KOPT-K1 (cell line): ENCODE data around the gene RSBN1.

Experiments used
- H3K27ac ChIP-seq: fragments of 200-600 bp; sonication (generic); 2 replicates; pipeline ENCODE4 v1.5.1; 2016; ENCODE audit warnings: antibody characterized with exemption, mild to moderate bottlenecking, low read depth, low read length; ENCODE audit not compliant: poor library complexity, severe bottlenecking
- H3K36me3 ChIP-seq: fragments of 200-600 bp; sonication (generic); 2 replicates; pipeline ENCODE4 v1.5.1; 2017; ENCODE audit warnings: antibody characterized with exemption, mild to moderate bottlenecking, low read length, moderate library complexity; ENCODE audit not compliant: insufficient read depth
- H3K9me3 ChIP-seq: fragments of 200-600 bp; sonication (generic); 2 replicates; pipeline ENCODE4 v1.5.1; 2017; ENCODE audit warnings: antibody characterized with exemption, low read length, mild to moderate bottlenecking; ENCODE audit not compliant: insufficient read depth, poor library complexity, severe bottlenecking

The RSBN1 gene

DNA sequence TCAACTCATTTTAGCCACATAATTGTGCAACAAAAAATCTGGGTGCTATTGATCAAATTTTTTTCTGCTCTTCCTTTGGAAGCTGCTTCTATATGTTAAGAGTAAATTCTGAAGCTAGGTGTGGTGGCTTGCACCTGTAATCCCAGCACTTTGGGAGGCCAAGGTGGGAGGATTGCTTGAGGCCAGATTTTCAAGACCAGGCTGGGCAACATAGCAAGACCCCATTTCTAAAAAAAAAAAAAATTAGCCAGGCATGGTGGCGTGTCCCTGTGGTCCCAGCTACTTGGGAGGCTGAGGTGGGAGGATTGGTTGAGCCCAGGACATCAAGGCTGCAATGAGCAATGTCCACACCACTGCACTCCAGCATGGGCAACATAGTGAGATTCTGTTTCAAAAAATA is 24.3 kb upstream of the RSBN1 start:
- no peaks in the 10 kb centered on the region for H3K9me3 ChIP-seq
- H3K27ac ChIP-seq, result no peak overlapping the region
- H3K36me3 ChIP-seq, result peaks cover 68% of the 10 kb centered on the region

DNA sequence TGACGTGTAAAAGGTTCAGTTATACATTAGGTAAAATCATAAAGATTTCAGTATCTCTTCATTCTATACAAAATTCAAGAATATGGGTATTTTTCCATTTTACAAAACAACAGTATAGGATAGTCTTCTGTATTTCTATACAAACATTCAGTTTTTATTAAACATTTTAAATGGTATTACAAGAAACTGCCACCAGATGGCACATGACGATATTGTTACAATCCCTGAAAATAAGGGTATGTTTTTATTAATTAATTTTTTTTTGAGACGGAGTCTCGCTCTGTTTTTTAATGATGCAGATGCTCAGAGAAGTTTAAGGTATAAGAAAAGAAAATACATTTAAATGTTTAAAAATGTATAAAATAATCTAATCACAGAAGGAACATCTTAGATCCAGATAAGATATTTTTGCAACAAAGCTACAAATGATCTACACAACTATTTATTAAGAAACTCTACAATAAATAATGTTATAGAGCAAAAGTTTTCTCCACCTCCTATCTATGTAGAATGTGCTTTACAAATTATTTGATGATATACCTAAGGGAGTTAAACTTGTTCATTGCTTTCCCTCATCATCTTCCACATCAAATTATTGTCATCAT is 23.5 kb upstream of the RSBN1 start:
- Histone ChIP-seq H3K36me3 (peaks cover 61% of the 10 kb centered on the region), H3K27ac (no peak overlapping the region), H3K9me3 (no peaks in the 10 kb centered on the region)

DNA sequence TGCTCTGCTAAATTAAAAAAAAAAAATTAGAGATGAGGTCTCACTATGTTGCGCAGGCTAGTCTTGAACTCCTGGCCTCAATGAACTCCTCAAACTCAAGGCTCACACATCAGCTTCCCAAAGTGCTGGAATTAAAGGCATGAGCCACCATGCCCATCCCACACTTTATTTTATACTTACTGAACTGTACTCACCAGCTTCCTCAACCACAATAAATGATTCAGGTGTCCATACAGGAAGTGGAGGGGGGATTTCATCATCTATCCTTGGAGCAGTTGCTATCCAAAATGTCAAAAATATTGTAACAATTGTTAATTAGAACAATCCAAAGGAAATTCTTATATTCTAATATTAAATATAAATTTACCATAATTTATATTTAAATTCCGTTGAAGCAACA is 22.4 kb upstream of the RSBN1 start:
- Histone ChIP-seq H3K36me3 (peaks cover 54% of the 10 kb centered on the region), H3K27ac (no peak overlapping the region), H3K9me3 (no peaks in the 10 kb centered on the region)

DNA sequence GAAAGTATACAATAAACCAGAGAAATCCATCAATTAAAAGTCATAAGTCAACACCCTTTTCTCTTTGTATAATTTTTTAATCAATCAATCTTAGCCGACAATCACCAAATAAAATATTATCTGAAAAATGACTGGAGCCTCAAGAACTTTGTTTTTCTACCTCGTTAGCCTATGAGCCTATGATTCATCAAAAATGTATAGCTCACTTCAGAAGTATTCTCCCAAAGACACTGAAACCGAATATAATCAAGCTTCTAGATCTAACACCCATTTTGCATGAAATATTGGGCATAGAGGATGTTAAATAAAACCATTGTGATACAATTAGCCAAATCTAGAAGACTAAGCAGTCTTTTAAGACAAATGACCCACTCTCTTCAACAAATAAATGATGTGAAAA is 17.8 kb upstream of the RSBN1 start:
- Histone ChIP-seq H3K9me3 (no peaks in the 10 kb centered on the region), H3K36me3 (peaks cover 59% of the 10 kb centered on the region), H3K27ac (no peak overlapping the region)

DNA sequence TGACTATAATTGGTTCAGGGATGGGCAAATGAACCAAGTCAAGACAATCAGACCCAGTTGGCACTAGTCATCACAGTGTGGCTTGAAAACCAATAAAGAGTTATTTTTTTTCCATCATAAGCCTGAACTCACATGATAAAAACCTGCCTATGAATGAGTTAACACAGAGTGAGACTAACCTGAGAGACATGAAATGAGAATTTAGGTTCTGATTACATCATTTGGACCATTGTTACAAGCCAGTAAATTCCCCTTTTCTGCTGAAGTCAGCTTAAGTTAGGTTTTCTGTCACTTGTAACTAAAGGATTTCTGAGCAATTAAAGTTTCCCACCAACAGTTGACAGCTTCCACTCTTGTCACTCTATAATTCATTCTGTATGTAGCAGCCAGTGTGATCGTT is 9.6 kb upstream of the RSBN1 start:
- H3K36me3 ChIP-seq, result peaks cover 45% of the 10 kb centered on the region
- no peaks in the 10 kb centered on the region for H3K9me3 ChIP-seq
- H3K27ac ChIP-seq, result no peak overlapping the region

DNA sequence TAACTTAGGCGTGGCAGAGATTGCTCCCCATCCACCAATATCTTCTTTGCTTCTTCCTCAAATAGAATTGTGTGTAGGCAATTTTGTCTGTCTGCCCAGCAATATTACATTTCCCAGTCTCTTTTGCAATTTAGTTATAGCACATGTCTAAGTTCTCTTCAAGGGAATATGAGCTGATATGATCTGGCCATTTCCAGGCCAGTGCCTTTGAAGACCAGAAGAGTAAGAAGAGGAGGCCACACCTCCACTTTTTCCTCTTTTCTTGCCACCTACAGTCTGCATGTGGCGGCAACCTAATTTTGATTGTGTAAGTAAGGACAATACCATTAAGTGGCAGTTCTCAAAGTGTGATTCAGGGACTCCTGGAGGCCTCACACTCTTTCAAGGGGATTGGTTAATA is 6.3 kb upstream of the RSBN1 start:
- no peak overlapping the region for H3K27ac ChIP-seq
- H3K9me3 ChIP-seq, result no peaks in the 10 kb centered on the region
- H3K36me3 ChIP-seq, result peaks cover 34% of the 10 kb centered on the region

DNA sequence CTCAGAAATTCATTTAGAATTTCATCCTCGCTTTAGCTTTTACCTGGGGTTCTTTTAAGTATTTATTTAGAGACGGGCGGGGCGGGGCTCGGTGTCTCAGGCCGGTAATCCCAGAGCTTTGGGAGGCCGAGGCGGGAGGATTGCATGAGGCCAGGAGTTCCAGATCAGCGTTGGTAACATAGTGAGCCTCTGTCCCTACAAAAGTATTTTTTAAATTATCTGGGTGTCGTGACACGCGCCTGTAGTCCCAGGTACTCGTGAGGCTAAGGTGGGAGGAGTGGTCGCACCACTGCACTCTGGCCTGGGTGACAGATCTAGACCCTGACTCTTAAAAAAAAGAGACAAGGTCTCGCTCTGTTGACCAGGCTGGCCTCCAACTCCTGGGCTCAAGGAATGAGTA is 942 bp upstream of the RSBN1 start:
- Histone ChIP-seq H3K9me3 (no peaks in the 10 kb centered on the region), H3K36me3 (peaks cover 15% of the 10 kb centered on the region), H3K27ac (peak overlapping the region; percentile 98)

DNA sequence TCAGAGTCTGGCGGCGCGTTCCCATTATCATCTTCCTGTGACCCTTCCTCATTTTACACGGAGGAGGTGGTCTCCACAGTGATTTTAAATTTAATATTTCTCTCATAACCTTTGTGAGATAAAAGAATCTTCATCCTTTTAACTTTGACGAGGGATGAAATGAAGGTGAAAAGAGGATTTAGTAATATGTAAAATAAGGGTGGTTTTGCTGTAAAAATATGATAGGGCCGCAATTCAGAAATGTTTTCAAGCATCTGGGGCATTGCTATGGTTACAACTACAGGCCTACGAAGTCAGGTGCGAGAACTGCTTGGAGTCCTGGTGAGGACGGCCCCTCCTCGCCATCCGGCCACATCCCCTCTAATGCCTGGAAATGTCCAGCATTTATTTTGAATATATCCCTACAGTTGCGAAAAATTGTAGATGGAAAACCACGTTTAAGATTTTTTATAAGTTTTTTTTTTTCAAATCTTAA is 422 bp upstream of the RSBN1 start:
- no peaks in the 10 kb centered on the region for H3K9me3 ChIP-seq
- H3K36me3 ChIP-seq, result peaks cover 16% of the 10 kb centered on the region
- peak overlapping the region; percentile 98 for H3K27ac ChIP-seq

DNA sequence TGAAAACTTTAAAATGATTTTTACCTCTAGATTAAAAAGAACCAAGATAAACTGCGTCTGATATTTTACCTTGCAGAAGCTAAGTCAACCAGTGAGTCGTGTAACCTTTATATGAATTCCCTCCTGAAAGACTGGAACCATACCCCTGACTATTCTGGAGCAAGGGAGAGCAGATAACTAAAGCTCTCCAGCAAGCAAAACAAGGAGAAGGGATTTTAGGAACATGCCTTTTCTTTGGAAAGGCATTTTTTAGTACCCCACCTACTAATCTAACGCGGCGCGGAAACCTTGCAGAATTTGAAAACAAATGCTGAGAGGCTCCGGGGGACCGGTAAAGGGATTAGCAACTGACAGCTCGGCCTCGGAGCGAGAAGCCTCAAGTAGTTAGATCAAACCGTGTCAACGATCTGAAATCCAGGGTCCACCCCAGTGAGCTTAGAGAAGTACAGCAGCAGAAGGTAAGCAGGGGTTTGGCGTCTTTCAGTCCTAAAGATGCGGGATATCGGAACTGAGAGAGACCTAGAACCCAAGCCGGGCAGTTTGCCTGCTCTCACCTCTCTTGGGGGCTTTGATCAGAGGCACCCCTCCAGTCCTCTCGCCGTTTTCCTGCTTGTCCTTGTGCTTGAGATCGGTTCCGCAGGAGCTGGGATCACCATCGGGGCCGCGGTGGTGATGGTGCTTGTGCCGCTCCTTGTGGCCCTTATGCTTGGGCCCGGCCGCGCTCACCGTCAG is 954 bp downstream of the RSBN1 start:
- Histone ChIP-seq H3K9me3 (no peaks in the 10 kb centered on the region), H3K36me3 (peaks cover 23% of the 10 kb centered on the region), H3K27ac (peak overlapping the region; percentile 98)

DNA sequence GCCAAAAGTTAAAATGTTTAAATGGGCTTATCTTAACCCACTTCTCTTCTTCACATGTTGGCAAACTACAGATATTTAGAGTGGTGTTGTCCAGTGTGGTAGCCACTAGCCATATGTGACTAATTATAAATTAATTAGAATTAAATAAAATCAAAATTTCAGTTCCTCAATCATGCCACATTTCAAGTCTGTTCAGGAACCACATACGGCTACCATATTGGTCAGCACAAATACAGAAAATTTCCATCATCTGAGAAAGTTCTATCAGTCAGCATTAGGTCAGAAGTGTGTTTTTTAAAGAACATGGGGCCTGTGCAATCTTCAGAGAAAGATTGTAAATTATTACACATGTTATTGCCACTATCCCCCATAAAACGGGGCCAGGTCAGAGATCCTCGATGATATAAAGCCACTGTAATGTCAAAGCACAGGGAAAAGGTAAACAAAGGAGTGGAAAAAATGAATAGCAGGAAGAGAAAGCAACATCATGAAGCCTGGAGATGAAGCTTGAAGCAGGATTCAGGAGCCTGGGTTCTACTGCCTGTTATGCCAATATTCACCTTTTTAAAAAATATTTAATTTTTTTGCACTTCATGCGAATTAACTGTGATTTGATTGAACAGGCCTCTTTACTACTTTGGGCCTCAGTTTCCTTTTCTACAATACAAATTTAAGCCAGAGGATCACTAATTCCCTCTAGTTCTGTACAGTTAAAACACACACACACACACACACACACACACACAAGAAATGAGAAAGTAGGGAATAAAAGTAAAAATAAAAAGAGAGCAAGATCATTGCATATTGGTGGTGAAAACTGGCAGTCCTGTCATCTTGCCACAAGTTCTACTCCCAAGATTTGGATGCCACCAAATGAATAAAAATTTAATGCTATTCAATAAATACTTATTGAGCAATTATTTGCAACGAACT is 2.3 kb downstream of the RSBN1 start:
- Histone ChIP-seq H3K36me3 (peaks cover 29% of the 10 kb centered on the region), H3K27ac (peak overlapping the region; percentile 98), H3K9me3 (no peaks in the 10 kb centered on the region)

DNA sequence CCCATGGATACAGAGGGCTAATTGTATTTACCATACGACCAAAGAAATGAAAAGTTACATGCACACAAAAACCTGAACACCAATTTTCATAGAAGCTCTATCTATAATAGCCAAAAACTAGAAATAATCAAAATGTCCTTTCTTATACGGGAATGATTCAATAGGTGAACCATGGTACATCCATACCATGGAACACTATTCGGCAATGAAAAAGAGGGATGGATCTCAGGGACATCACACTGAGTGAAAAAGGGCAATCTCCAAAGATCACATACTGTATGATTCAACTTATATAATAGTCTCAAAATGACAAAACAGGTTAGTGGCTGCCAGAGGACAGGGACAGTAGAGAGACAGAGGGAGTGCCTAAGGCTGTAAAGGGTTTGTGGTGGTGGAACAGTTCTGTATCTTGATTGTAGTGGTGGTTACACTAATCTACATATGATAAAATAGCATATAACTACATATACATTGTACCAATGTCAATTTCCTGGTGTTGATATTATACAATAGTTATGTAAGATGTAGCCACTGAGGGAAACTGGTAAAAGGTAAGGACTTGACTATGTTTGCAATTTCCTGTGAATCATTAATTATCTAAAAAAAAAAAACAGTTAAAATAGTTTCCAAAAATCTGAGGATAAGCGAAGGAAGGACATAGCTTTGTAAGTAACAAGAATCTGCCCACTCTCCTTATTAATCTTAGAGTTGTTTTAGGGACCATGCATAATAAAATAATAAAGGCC is 3.7 kb downstream of the RSBN1 start:
- Histone ChIP-seq H3K9me3 (no peaks in the 10 kb centered on the region), H3K36me3 (peaks cover 30% of the 10 kb centered on the region), H3K27ac (no peak overlapping the region)

DNA sequence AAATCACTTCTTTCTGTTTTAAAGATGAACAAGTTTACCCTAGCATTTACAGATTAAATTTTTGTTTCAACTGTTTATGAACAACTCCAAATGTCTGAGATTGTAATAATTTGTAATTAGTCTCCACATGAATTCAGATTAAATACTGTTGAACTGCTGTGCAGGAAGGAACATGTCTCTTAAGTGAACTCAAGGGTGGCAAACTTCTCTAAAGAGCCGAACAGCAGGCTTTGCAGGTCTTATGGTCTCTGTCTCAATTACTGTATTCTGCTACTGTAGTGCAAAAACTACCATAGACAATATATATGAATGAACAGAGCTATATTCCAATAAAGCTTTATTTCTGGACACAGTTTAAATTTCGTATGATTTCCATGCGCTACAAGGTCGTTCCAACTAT is 6.6 kb downstream of the RSBN1 start:
- Histone ChIP-seq H3K36me3 (peaks cover 40% of the 10 kb centered on the region), H3K27ac (no peak overlapping the region), H3K9me3 (peaks cover 9% of the 10 kb centered on the region)

DNA sequence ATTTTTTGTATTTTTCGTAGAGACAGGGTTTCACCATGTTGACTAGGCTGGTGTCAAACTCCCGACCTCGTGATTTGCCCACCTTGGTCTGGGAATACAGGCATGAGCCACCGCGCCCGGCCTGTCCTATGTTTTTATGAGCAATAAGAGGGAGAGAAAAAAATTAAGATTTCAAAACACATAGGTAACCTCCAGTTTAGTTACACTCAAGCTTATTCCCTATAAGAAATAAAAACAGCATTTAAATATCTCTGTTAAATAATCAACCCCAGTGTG is 7.1 kb downstream of the RSBN1 start:
- Histone ChIP-seq H3K9me3 (peaks cover 9% of the 10 kb centered on the region), H3K36me3 (peaks cover 40% of the 10 kb centered on the region), H3K27ac (no peak overlapping the region)

DNA sequence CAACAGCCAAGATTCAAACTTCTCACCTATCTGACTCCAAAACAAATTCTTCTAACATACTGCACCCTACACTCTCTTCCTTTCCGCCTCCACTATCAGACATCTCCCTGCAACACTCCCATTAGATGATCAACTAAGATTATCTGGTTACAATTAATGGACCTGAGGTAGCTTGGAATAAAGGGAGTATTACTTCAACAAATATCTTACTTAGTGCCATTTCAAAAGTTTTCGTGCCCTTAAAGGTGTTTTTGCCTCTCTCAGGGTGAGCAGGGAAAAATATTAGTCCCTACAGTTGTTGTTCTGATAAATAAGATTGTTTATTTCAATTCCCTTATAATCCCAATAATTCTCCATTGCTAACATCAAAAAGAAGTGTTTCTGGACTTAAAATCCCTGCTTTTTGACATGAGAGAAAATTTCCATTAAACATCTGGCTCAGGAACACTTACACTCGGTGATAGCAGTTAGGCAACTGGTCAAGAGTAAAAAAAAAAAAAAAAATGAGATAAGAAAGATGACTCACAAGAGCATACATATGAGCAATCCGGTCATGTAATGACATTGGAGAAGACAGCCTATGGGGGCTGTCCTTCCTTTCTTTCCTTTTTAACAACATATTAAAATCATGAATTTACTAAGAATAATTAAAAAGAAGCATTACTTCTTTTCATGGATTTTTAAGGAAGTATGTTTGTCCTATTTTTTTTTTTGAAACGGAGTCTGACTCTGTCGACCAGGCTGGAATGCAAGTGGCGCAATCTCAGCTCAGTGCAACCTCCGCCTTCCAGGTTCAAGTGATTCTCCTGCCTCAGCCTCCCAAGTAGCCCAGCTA is 7.6 kb downstream of the RSBN1 start:
- H3K9me3 ChIP-seq, result peaks cover 9% of the 10 kb centered on the region
- peaks cover 40% of the 10 kb centered on the region for H3K36me3 ChIP-seq
- H3K27ac ChIP-seq, result no peak overlapping the region
